Activated effector memory CD4-positive, alpha-beta T cell treated with Interleukin-2 at 50 U/mL for 16 hours (primary cell): ENCODE measurements around the gene LRBA.
"Not testable (repeated sequence)": the region's sequence is repeated elsewhere in the genome, so short reads cannot be mapped to it uniquely, and the experiment has no call there.

ENCODE experiments used
- DNase-seq: peaks from one replicate; pipeline ENCODE4 v3.0.0-alpha.2; 2020

The LRBA gene

GRCh38 chr4:150974252-150974640, 40.8 kb downstream of the LRBA start:
- DNase-seq = no peak

- no peak for DNase-seq
Observed at GRCh38 chr4:150973626-150974251, 41.3 kb downstream of the LRBA start.

- DNase-seq = no peak
Observed at GRCh38 chr4:150972592-150972991, 42.5 kb downstream of the LRBA start.

GRCh38 chr4:150971901-150972300, 43.2 kb downstream of the LRBA start:
- DNase-seq = no peak

- DNase-seq = no peak
Observed at GRCh38 chr4:150970685-150971151, 44.4 kb downstream of the LRBA start.

GRCh38 chr4:150964754-150965153, 50.3 kb downstream of the LRBA start:
- DNase-seq = no peak

GRCh38 chr4:150963602-150964345, 51.3 kb downstream of the LRBA start:
- DNase-seq = not testable (repeated sequence)

GRCh38 chr4:150962245-150962644, 52.8 kb downstream of the LRBA start:
- no peak for DNase-seq

GRCh38 chr4:150961566-150961965, 53.5 kb downstream of the LRBA start:
- no peak for DNase-seq

- DNase-seq = no peak
Observed at GRCh38 chr4:150960818-150961217, 54.3 kb downstream of the LRBA start.

GRCh38 chr4:150960079-150960478, 55.0 kb downstream of the LRBA start:
- no peak for DNase-seq

- DNase-seq = not testable (repeated sequence)
Observed at GRCh38 chr4:150957981-150958380, 57.1 kb downstream of the LRBA start.

- DNase-seq = not testable (repeated sequence)
Observed at GRCh38 chr4:150957095-150957494, 58.0 kb downstream of the LRBA start.

- not testable (repeated sequence) for DNase-seq
Observed at GRCh38 chr4:150953916-150954315, 61.2 kb downstream of the LRBA start.

- DNase-seq = no peak
Observed at GRCh38 chr4:150952167-150952845, 62.8 kb downstream of the LRBA start.

GRCh38 chr4:150950657-150951288, 64.3 kb downstream of the LRBA start:
- DNase-seq = no peak

- DNase-seq = no peak
Observed at GRCh38 chr4:150949943-150950342, 65.1 kb downstream of the LRBA start.

- no peak for DNase-seq
Observed at GRCh38 chr4:150949342-150949741, 65.7 kb downstream of the LRBA start.

GRCh38 chr4:150948710-150949109, 66.4 kb downstream of the LRBA start:
- no peak for DNase-seq

GRCh38 chr4:150948074-150948473, 67.0 kb downstream of the LRBA start:
- DNase-seq = no peak

GRCh38 chr4:150944660-150945059, 70.4 kb downstream of the LRBA start:
- DNase-seq = no peak

- no peak for DNase-seq
Observed at GRCh38 chr4:150943818-150944217, 71.3 kb downstream of the LRBA start.

GRCh38 chr4:150943126-150943525, 72.0 kb downstream of the LRBA start:
- DNase-seq = no peak
